ENCODE results near the gene RAPGEF5.

- TF ChIP-seq GABPA (IDR thresholded peaks at IDR 0.05 in 1 of 2, conservative IDR thresholded peaks at IDR 0.05 in 1 of 2): no peak
- TF ChIP-seq TAF1 (conservative IDR thresholded peaks at IDR 0.05): no peak
Measured at GRCh38 chr7:22153432-22154142, 203.4 kb downstream of the RAPGEF5 start.
